GM21381 (cell line): ENCODE data around the gene TSPAN10.
"Not testable (repeated sequence)": the region's sequence is repeated elsewhere in the genome, so short reads cannot be mapped to it uniquely, and the experiment has no call there.

Experiments used
- ATAC-seq: cut with Tn5 transposase; IDR thresholded peaks from one replicate; pipeline ENCODE4 v1.9.1; 2021; ENCODE audit warnings: mild to moderate bottlenecking, moderate library complexity; ENCODE audit not compliant: unreplicated experiment

TSPAN10 gene

GRCh38 chr17:81660441-81660840, 23.4 kb downstream of the TSPAN10 start:
- ATAC-seq = no peak

GRCh38 chr17:81662002-81662401, 25.0 kb downstream of the TSPAN10 start:
- no peak for ATAC-seq

GRCh38 chr17:81664051-81664470, 27.1 kb downstream of the TSPAN10 start:
- no peak for ATAC-seq

GRCh38 chr17:81665205-81666091, 28.5 kb downstream of the TSPAN10 start:
- ATAC-seq = peak; percentile 9

GRCh38 chr17:81666092-81666341, 29.0 kb downstream of the TSPAN10 start:
- no peak for ATAC-seq

GRCh38 chr17:81666342-81667191, 29.6 kb downstream of the TSPAN10 start, which contains the start of the genes CCDC137 and OXLD1:
CCDC137 (plus strand) TSS chr17:81666737; CDS start chr17:81666767, 30 bp downstream.
OXLD1 (minus strand) TSS chr17:81666605; CDS start chr17:81666577, 28 bp downstream.
- ATAC-seq = peak; percentile 85

- no peak for ATAC-seq
These were observed 30.8 kb downstream of the TSPAN10 start for GRCh38 chr17:81667754-81668153.

- no peak for ATAC-seq
These were observed 35.5 kb downstream of the TSPAN10 start for GRCh38 chr17:81672504-81672903.

GRCh38 chr17:81672954-81673353, 36.0 kb downstream of the TSPAN10 start:
- no peak for ATAC-seq

- ATAC-seq = no peak
These were observed 36.7 kb downstream of the TSPAN10 start for GRCh38 chr17:81673561-81674258.

GRCh38 chr17:81675515-81676221, 38.7 kb downstream of the TSPAN10 start:
- ATAC-seq = not testable (repeated sequence)

- no peak for ATAC-seq
These were observed 39.9 kb downstream of the TSPAN10 start for GRCh38 chr17:81676906-81677305.

- no peak for ATAC-seq
These were observed 43.2 kb downstream of the TSPAN10 start for GRCh38 chr17:81680150-81680549.

- ATAC-seq = no peak
These were observed 44.7 kb downstream of the TSPAN10 start for GRCh38 chr17:81681672-81682071.

GRCh38 chr17:81682565-81683207, 45.7 kb downstream of the TSPAN10 start:
- no peak for ATAC-seq

- peak; percentile 18 for ATAC-seq
These were observed 46.2 kb downstream of the TSPAN10 start for GRCh38 chr17:81683208-81683583.

- peak; percentile 93 for ATAC-seq
These were observed 46.8 kb downstream of the TSPAN10 start, which contains the start of the genes ARL16 and HGS for GRCh38 chr17:81683584-81684441. ARL16 (minus strand) TSS chr17:81683797; CDS start chr17:81683753, 44 bp downstream. HGS (plus strand) TSS chr17:81684011; CDS start chr17:81684067, 56 bp downstream.

GRCh38 chr17:81684442-81684911, 47.5 kb downstream of the TSPAN10 start:
- no peak for ATAC-seq

- ATAC-seq = no peak
These were observed 48.1 kb downstream of the TSPAN10 start for GRCh38 chr17:81685108-81685507.
